DOHH2 (cell line): ENCODE results near the gene DNAJC18.
A peak's percentile ranks its signal among the peaks of the same experiment; 100 is the strongest.

ENCODE experiments used
- H3F3A ChIP-seq: fragments of 200-600 bp; sonication (generic), shearing (Covaris generic); 2 replicates; pipeline ENCODE4 v1.6.0; 2016; ENCODE audit warnings: antibody characterized with exemption, mild to moderate bottlenecking; ENCODE audit not compliant: control insufficient read depth, insufficient read depth
- H3K27ac ChIP-seq: fragments of 200-600 bp; sonication (generic); 2 replicates; pipeline ENCODE4 v1.5.1; 2014; ENCODE audit warnings: low read depth, mild to moderate bottlenecking, low read length, moderate library complexity
- H3K27me3 ChIP-seq: fragments of 200-600 bp; sonication (generic); 2 replicates; pipeline ENCODE4 v1.6.1; 2014; ENCODE audit warnings: mild to moderate bottlenecking, low read length, mixed read lengths; ENCODE audit not compliant: control insufficient read depth
- H3K36me3 ChIP-seq: fragments of 200-600 bp; sonication (generic); 2 replicates; pipeline ENCODE4 v1.6.1; 2014; ENCODE audit warnings: mild to moderate bottlenecking, low read length, moderate library complexity, mixed read lengths; ENCODE audit not compliant: control insufficient read depth
- H3K4me1 ChIP-seq: fragments of 200-600 bp; sonication (generic); 2 replicates; pipeline ENCODE4 v1.6.1; 2014; ENCODE audit warnings: mild to moderate bottlenecking, low read length, mixed read lengths; ENCODE audit not compliant: control insufficient read depth
- H3K4me2 ChIP-seq: fragments of 200-600 bp; sonication (generic); 2 replicates; pipeline ENCODE4 v1.6.0; 2014; ENCODE audit warnings: mild to moderate bottlenecking, low read length, moderate library complexity
- H3K4me3 ChIP-seq: fragments of 200-600 bp; sonication (generic); 2 replicates; pipeline ENCODE4 v1.5.1; 2014; ENCODE audit warnings: mild to moderate bottlenecking, low read length, mixed read lengths
- H3K79me2 ChIP-seq: fragments of 200-600 bp; sonication (generic); 2 replicates; pipeline ENCODE4 v1.6.1; 2014; ENCODE audit warnings: mild to moderate bottlenecking, low read length, mixed read lengths; ENCODE audit not compliant: control insufficient read depth
- H3K9me2 ChIP-seq: fragments of 200-600 bp; sonication (generic); replicated peaks from 2 replicates; pipeline ENCODE4 v1.6.1; 2014; ENCODE audit warnings: mild to moderate bottlenecking, low read length, mixed read lengths; ENCODE audit not compliant: control insufficient read depth
- H3K9me3 ChIP-seq: fragments of 200-600 bp; sonication (generic); 2 replicates; pipeline ENCODE4 v1.6.1; 2014; ENCODE audit warnings: antibody characterized with exemption, low read length, mixed read lengths; ENCODE audit not compliant: control insufficient read depth, insufficient read depth
- H4K20me1 ChIP-seq: fragments of 200-600 bp; sonication (generic); 2 replicates; pipeline ENCODE4 v1.6.0; 2014; ENCODE audit warnings: low read depth, mild to moderate bottlenecking, antibody characterized with exemption, low read length, moderate library complexity; ENCODE audit not compliant: control insufficient read depth, insufficient read depth
- EZH2phosphoT487 ChIP-seq: fragments of 200-600 bp; sonication (generic); IDR thresholded peaks from 2 replicates; pipeline ENCODE4 v1.6.1; 2017; ENCODE audit warnings: borderline replicate concordance, mild to moderate bottlenecking, antibody characterized with exemption, low read length, moderate library complexity, mixed read lengths
- TF ChIP-seq, protein P1 (sequence below): fragments of 200-600 bp; sonication (generic); IDR thresholded peaks from one replicate; pipeline ENCODE4 v1.5.1; 2014; ENCODE audit warnings: antibody characterized with exemption, mild to moderate bottlenecking, low read depth, low read length; ENCODE audit not compliant: poor library complexity, severe bottlenecking

The DNAJC18 gene

DNA sequence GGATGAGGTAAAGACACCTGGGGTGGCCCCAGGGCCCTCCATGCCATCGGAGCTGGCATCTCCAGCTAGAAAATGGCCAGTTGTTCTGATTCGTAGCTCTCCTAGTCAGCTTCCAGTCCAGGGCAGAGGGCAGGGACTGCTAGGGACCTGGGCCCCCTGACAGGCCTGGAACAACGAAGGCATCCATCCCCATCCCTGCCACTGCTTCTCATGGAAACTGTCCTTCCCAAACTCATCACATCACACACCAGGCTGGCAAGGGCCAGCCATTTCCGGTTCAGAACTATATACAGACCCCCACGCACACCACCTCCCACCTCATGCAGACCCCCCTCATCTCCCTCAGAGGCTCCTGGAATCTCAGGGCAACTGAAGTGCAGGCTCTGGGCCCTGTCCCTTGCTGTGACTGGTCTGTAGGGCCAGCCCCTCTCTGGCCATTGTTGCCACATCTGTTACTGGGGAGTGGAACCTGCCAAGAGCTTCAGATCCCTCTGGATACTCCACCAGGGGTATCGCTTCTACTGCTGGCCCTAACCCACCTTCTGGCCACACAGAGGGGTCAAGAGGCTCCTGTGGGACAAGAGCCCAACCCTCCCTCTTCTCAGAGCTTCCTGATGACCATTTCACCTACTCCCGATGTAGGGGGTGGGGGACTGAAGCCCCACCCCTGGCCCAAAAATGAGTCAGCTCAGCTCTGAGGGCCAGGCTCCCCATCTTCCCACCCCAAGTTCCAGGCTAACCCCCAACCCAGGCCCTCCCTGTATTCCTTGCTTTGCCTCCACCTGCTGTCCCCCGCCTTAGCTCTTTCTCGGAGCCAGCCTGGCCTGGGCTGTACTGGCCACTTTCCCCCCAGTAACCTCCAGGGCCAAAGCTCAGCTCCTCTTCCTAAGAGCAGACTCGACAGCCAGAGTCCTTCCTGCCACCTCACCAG, 48.4 kb downstream of the DNAJC18 start:
- H3K9me3 ChIP-seq, result no peaks in the 10 kb centered on the region
- H3F3A ChIP-seq, result peaks cover 40% of the 10 kb centered on the region
- H3K27me3 ChIP-seq, result no peaks in the 10 kb centered on the region
- H3K36me3 ChIP-seq, result peaks cover 84% of the 10 kb centered on the region
- no peaks in the 10 kb centered on the region for H3K9me2 ChIP-seq
- peaks cover 74% of the 10 kb centered on the region for H3K4me1 ChIP-seq
- peak overlapping the region; percentile 99 for H3K4me3 ChIP-seq
- TF ChIP-seq EZH2phosphoT487, result no peak
- TF ChIP-seq, protein P1, sequence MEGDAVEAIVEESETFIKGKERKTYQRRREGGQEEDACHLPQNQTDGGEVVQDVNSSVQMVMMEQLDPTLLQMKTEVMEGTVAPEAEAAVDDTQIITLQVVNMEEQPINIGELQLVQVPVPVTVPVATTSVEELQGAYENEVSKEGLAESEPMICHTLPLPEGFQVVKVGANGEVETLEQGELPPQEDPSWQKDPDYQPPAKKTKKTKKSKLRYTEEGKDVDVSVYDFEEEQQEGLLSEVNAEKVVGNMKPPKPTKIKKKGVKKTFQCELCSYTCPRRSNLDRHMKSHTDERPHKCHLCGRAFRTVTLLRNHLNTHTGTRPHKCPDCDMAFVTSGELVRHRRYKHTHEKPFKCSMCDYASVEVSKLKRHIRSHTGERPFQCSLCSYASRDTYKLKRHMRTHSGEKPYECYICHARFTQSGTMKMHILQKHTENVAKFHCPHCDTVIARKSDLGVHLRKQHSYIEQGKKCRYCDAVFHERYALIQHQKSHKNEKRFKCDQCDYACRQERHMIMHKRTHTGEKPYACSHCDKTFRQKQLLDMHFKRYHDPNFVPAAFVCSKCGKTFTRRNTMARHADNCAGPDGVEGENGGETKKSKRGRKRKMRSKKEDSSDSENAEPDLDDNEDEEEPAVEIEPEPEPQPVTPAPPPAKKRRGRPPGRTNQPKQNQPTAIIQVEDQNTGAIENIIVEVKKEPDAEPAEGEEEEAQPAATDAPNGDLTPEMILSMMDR, result no peak
- no peaks in the 10 kb centered on the region; the same call in 1 of the 2 replicates for H4K20me1 ChIP-seq
- H3K79me2 ChIP-seq, result peaks cover 95% of the 10 kb centered on the region
- peak overlapping the region; percentile 99 for H3K4me2 ChIP-seq
- H3K27ac ChIP-seq, result peak overlapping the region; percentile 99

DNA sequence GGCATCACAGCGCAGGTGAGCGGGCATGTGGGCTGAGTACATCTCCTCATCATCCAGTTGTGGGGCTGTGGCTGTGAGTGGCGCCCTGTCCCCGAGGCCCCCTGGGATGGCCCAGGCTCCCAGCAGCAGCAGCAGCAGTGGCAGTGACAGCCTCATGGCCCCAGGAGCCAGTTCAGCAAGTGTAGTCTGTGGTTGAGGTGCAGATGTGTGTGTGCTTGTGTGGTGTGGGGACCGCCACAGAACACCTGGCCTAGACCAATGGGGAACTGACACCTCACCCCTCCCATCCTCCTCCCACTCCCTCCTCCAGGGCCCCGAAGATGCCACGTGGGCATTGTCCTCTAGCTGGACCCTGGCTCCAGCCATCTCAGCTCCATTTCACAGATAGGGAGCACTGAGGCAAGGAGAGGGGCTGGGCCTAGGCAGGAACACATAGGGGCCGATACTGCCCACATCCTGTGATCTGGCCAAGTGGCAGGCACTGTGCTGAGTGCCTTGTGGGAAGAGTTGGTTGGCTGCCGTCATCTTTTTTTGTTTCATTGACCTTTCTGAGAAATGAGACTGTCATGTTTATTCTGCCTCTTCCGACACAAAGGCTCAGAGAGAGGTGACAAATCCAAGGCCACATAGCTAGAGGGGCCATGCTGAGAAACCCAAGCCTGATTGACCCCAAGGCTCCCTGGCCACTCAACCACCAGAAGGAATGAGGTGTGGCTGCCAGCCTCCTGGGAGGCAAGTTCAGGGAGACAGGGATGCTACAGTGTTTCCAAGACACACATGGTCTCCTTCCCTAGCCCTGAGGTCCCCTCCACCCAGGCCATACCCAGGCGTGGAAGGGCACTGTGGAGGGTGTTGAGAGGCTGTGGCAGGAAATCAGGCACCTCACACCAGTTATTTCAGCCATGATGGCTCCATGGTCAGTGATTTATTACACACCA, 49.4 kb downstream of the DNAJC18 start, which contains the start of gene MZB1:
Gene MZB1 (minus strand): TSS at position 213 of the 938 bp plus-strand sequence. CDS start 57 bp downstream, at position 156.
- no peaks in the 10 kb centered on the region for H3K9me2 ChIP-seq
- peaks cover 74% of the 10 kb centered on the region for H3K4me1 ChIP-seq
- no peaks in the 10 kb centered on the region; the same call in 1 of the 2 replicates for H4K20me1 ChIP-seq
- H3K27me3 ChIP-seq, result no peaks in the 10 kb centered on the region
- no peak for TF ChIP-seq EZH2phosphoT487
- TF ChIP-seq, protein P1, result no peak
- peaks cover 84% of the 10 kb centered on the region for H3K36me3 ChIP-seq
- H3K79me2 ChIP-seq, result peaks cover 85% of the 10 kb centered on the region
- peak within 1 kb of the TSS; percentile 99 for H3K4me3 ChIP-seq
- no peaks in the 10 kb centered on the region for H3K9me3 ChIP-seq
- H3F3A ChIP-seq, result peaks cover 48% of the 10 kb centered on the region
- peak within 1 kb of the TSS; percentile 99 for H3K4me2 ChIP-seq
- H3K27ac ChIP-seq, result peak within 1 kb of the TSS; percentile 99

DNA sequence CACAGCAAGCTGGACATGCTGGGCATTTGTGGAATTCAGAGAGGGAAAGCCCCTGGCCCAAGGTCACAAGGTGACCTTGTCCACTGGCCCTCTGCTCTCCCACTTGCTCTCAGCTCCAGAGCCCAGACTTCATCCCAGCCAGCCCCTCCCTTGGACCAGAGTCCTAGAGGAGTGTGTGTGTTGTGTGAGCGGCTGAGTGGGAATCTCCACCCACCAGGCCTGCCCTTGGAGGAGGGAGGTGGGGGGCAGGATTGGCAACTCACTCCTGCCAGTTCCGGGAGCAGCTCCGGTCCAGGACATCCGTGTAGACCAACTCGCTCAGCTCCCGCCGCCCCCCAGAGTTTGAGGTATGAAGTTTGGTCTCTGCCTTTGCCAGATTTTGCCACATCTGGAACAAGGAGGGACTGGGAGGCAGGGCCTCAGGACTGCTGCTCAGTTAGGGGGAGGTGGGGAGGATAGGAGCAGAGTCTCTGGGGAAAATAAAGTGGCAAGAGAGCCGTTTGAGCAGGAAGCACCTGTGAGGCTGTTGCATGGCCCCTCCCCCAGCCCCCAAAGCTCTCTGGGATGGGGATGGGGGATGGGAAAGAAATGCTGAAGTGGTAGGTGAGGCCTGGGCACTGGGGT, 51.0 kb downstream of the DNAJC18 start:
- H3K4me3 ChIP-seq, result peak overlapping the region; percentile 99
- H3K9me3 ChIP-seq, result no peaks in the 10 kb centered on the region
- H3K9me2 ChIP-seq, result no peaks in the 10 kb centered on the region
- peaks cover 69% of the 10 kb centered on the region for H3K79me2 ChIP-seq
- peaks cover 65% of the 10 kb centered on the region for H3F3A ChIP-seq
- peak overlapping the region; percentile 99 for H3K4me2 ChIP-seq
- TF ChIP-seq, protein P1, result no peak
- TF ChIP-seq EZH2phosphoT487, result no peak
- H3K27ac ChIP-seq, result peak overlapping the region; percentile 99
- H3K27me3 ChIP-seq, result no peaks in the 10 kb centered on the region
- no peaks in the 10 kb centered on the region; the same call in 1 of the 2 replicates for H4K20me1 ChIP-seq
- peaks cover 81% of the 10 kb centered on the region for H3K4me1 ChIP-seq
- peaks cover 73% of the 10 kb centered on the region for H3K36me3 ChIP-seq
